ENCODE measurements around the gene COPB2. TPM values are rescaled to one million over a fixed set of nuclear protein-coding genes. Genes with fewer than 3 reads are reported as not detected.

COPB2 gene
- total RNA-seq, 1 experiment from 2014 or later, result 119 TPM

- no peak for ATAC-seq
- H3K27me3 ChIP-seq (ENCODE audit: insufficient read depth, low read length), result no peaks in the 10 kb centered on the region
- H3K4me3 ChIP-seq (replicated peaks in 1 of 2; ENCODE audit: low read depth in 1 of 2, low read length in 2 of 2), result no peak overlapping the region
- no peak overlapping the region for H3K27ac ChIP-seq (ENCODE audit: low read depth, low read length)
- H3K4me2 ChIP-seq (ENCODE audit: low read length), result no peak overlapping the region
- no TSS peak for BruUV-seq (replicated peaks)
- no peak for DNase-seq (ENCODE audit: low read depth, low spot score)
- intact Hi-C loops (cut with micrococcal nuclease), result no loop called here
- H3K9me3 ChIP-seq (ENCODE audit: control insufficient read depth in 1 of 2, insufficient read depth in 1 of 2, low read depth in 1 of 2, low read length in 2 of 2), result no peaks in the 10 kb centered on the region
- POLR2A ChIA-PET, result interaction anchor here (1.2 kb wide), 1 partner anchor 11 kb away, joined by 4 read pairs; no protein-coding TSS in a partner anchor
- RAD21 ChIA-PET (ENCODE audit: low non-redundant PET in 1 of 2, low total read pairs in 2 of 2, uncharacterized antibody in 2 of 2, unreplicated experiment in 2 of 2), result no interaction called here
- H2AFZ ChIP-seq (ENCODE audit: low read depth, low read length, poor library complexity, severe bottlenecking), result no peak overlapping the region
- TF ChIP-seq FOSL1 (IDR thresholded peaks at IDR 0.05; ENCODE audit: low read depth) (no peak), POLR2AphosphoS5 (IDR thresholded peaks at IDR 0.05; ENCODE audit: low read depth, low read length) (no peak), SP1 (IDR thresholded peaks at IDR 0.05; ENCODE audit: low read depth) (no peak), JUND (IDR thresholded peaks at IDR 0.05) (no peak), EZH2 (IDR thresholded peaks at IDR 0.05) (no peak), EZH2phosphoT487 (IDR thresholded peaks at IDR 0.05; ENCODE audit: borderline replicate concordance) (no peak), ZNF274 (IDR thresholded peaks at IDR 0.05; ENCODE audit: low read depth, low read length) (no peak), EGR1 (IDR thresholded peaks at IDR 0.05; ENCODE audit: low read depth) (no peak), SRF (IDR thresholded peaks at IDR 0.05; ENCODE audit: low read depth) (no peak), SIN3A (IDR thresholded peaks at IDR 0.05; ENCODE audit: low read depth) (no peak), RAD21 (IDR thresholded peaks at IDR 0.05; ENCODE audit: low read depth) (no peak), POLR2A (IDR thresholded peaks at IDR 0.05; ENCODE audit: borderline replicate concordance, extremely low read depth, insufficient read depth, insufficient read length) (no peak), CEBPB (IDR thresholded peaks at IDR 0.05; ENCODE audit: low read depth) (no peak), ZFX (IDR thresholded peaks at IDR 0.05) (no peak), CBX3 (IDR thresholded peaks at IDR 0.05; ENCODE audit: low read depth) (no peak), REST (IDR thresholded peaks at IDR 0.05; ENCODE audit: low read depth) (no peak)
- H4K20me1 ChIP-seq (ENCODE audit: insufficient read depth), result no peaks in the 10 kb centered on the region; the same call in 1 of the 2 replicates
- H3K36me3 ChIP-seq (ENCODE audit: control insufficient read depth in 1 of 2, insufficient read depth in 2 of 2, low read length in 2 of 2), result peaks cover 46 to 62% of the 10 kb centered on the region in 2 experiments
- peaks cover 4% of the 10 kb centered on the region; the same call in 1 of the 2 replicates for H3K79me2 ChIP-seq (ENCODE audit: insufficient read depth, low read length)
- H3K9ac ChIP-seq (ENCODE audit: low read length), result no peak overlapping the region
- no peaks in the 10 kb centered on the region for H3K9me2 ChIP-seq (ENCODE audit: insufficient read depth)
- H3K4me1 ChIP-seq (ENCODE audit: control insufficient read depth in 1 of 2, insufficient read depth in 2 of 2, low read length in 2 of 2), result no peaks in the 10 kb centered on the region
- CTCF ChIA-PET, result interaction anchor here (2.9 kb wide), 1 partner anchor 7 kb away, joined by 18 read pairs; no protein-coding TSS in a partner anchor
Measured at GRCh38 chr3:139361276-139361675, 28.2 kb downstream of the COPB2 start.
